Activated T-helper 2 cell treated with anti-CD3 and anti-CD28 coated beads, Interferon-gamma antibody, Interleukin-2, Interleukin-4, amounts not matched to agents 10 μg/mL and 5 μg/mL and 100 μg/mL, durations not matched to agents 14 hours and 24 hours and 36 hours (primary cell): ENCODE results near the gene CHSY1. TPM values are rescaled to one million over a fixed set of nuclear protein-coding genes. Genes with fewer than 3 reads are reported as not detected.
A peak's percentile ranks its signal among the peaks of the same experiment; 100 is the strongest.

Experiments
- DNase-seq: peaks from one replicate; pipeline ENCODE4 v3.0.0; 2021; ENCODE audit warnings: low spot score
- H3K27ac Mint-ChIP-seq: one replicate; pipeline ENCODE4 v1.8.0; 2021; ENCODE audit warnings: mixed read lengths
- H3K27me3 Mint-ChIP-seq: one replicate; pipeline ENCODE4 v1.8.0; 2021; ENCODE audit warnings: low read depth, mixed read lengths
- H3K36me3 Mint-ChIP-seq: one replicate; pipeline ENCODE4 v1.8.0; 2021; ENCODE audit warnings: low read depth, mixed read lengths
- H3K4me1 Mint-ChIP-seq: one replicate; pipeline ENCODE4 v1.8.0; 2021; ENCODE audit warnings: low read depth, mixed read lengths
- H3K4me3 Mint-ChIP-seq: one replicate; pipeline ENCODE4 v1.8.0; 2021; ENCODE audit warnings: low read depth, mild to moderate bottlenecking, moderate library complexity, mixed read lengths
- H3K9me3 Mint-ChIP-seq: one replicate; pipeline ENCODE4 v1.8.0; 2021; ENCODE audit warnings: mixed read lengths
- intact Hi-C: fragments of 100-400 bp; cut with micrococcal nuclease; formaldehyde crosslinking; loops from one replicate; pipeline ENCODE4 v1.15.1; 2023
- total RNA-seq: library from RNA; stranded (reverse); gene quantifications from 2 replicates; pipeline ENCODE4 v1.2.3, GENCODE V29; 2022

Gene CHSY1
- total RNA-seq, 1 donor from 2014 or later: 52.2 TPM

GRCh38 chr15:101194546-101195125 is 57.2 kb downstream of the CHSY1 start:
- Mint-ChIP-seq H3K4me1 (peaks cover 88% of the 10 kb centered on the region), H3K36me3 (peaks cover 57% of the 10 kb centered on the region), H3K27me3 (no peaks in the 10 kb centered on the region), H3K9me3 (no peaks in the 10 kb centered on the region), H3K27ac (peak overlapping the region; percentile 66), H3K4me3 (peak overlapping the region; percentile 54)
- intact Hi-C loops: no loop called here
- no peak for DNase-seq

- Mint-ChIP-seq H3K4me1 (peaks cover 89% of the 10 kb centered on the region), H3K27ac (peak overlapping the region; percentile 66), H3K27me3 (no peaks in the 10 kb centered on the region), H3K36me3 (peaks cover 59% of the 10 kb centered on the region), H3K9me3 (no peaks in the 10 kb centered on the region), H3K4me3 (peak overlapping the region; percentile 54)
- DNase-seq: no peak
- intact Hi-C loops: no loop called here
Observed at GRCh38 chr15:101193806-101194545, 57.9 kb downstream of the CHSY1 start.

GRCh38 chr15:101193120-101193644 is 58.7 kb downstream of the CHSY1 start:
- Mint-ChIP-seq H3K4me3 (no peak overlapping the region), H3K36me3 (peaks cover 56% of the 10 kb centered on the region), H3K27ac (peak overlapping the region; percentile 40), H3K4me1 (peaks cover 88% of the 10 kb centered on the region), H3K9me3 (no peaks in the 10 kb centered on the region), H3K27me3 (no peaks in the 10 kb centered on the region)
- DNase-seq: no peak
- intact Hi-C loops: no loop called here

GRCh38 chr15:101192081-101192480 is 59.8 kb downstream of the CHSY1 start:
- no peak for DNase-seq
- no peak overlapping the region for H3K4me3 Mint-ChIP-seq
- H3K4me1 Mint-ChIP-seq: peaks cover 85% of the 10 kb centered on the region
- no peaks in the 10 kb centered on the region for H3K9me3 Mint-ChIP-seq
- peaks cover 57% of the 10 kb centered on the region for H3K36me3 Mint-ChIP-seq
- H3K27ac Mint-ChIP-seq: peak overlapping the region; percentile 68
- intact Hi-C loops: no loop called here
- no peaks in the 10 kb centered on the region for H3K27me3 Mint-ChIP-seq

GRCh38 chr15:101191242-101191641 is 60.6 kb downstream of the CHSY1 start:
- intact Hi-C loops: no loop called here
- DNase-seq: no peak
- peak overlapping the region; percentile 9 for H3K27ac Mint-ChIP-seq
- no peak overlapping the region for H3K4me3 Mint-ChIP-seq
- H3K27me3 Mint-ChIP-seq: no peaks in the 10 kb centered on the region
- no peaks in the 10 kb centered on the region for H3K9me3 Mint-ChIP-seq
- H3K36me3 Mint-ChIP-seq: peaks cover 59% of the 10 kb centered on the region
- H3K4me1 Mint-ChIP-seq: peaks cover 88% of the 10 kb centered on the region

GRCh38 chr15:101190092-101190595 is 61.7 kb downstream of the CHSY1 start:
- H3K9me3 Mint-ChIP-seq: no peaks in the 10 kb centered on the region
- H3K36me3 Mint-ChIP-seq: peaks cover 64% of the 10 kb centered on the region
- H3K27me3 Mint-ChIP-seq: no peaks in the 10 kb centered on the region
- no peak overlapping the region for H3K4me3 Mint-ChIP-seq
- intact Hi-C loops: no loop called here
- DNase-seq: no peak
- H3K27ac Mint-ChIP-seq: peak overlapping the region; percentile 9
- peaks cover 85% of the 10 kb centered on the region for H3K4me1 Mint-ChIP-seq

- no peaks in the 10 kb centered on the region for H3K27me3 Mint-ChIP-seq
- peaks cover 62% of the 10 kb centered on the region for H3K36me3 Mint-ChIP-seq
- H3K4me3 Mint-ChIP-seq: peak overlapping the region; percentile 28
- intact Hi-C loops: no loop called here
- H3K27ac Mint-ChIP-seq: peak overlapping the region; percentile 94
- DNase-seq: no peak
- no peaks in the 10 kb centered on the region for H3K9me3 Mint-ChIP-seq
- H3K4me1 Mint-ChIP-seq: peaks cover 83% of the 10 kb centered on the region
Observed at GRCh38 chr15:101189409-101190091, 62.3 kb downstream of the CHSY1 start.

- Mint-ChIP-seq H3K27me3 (no peaks in the 10 kb centered on the region), H3K27ac (peak overlapping the region; percentile 94), H3K4me1 (peaks cover 77% of the 10 kb centered on the region), H3K36me3 (peaks cover 56% of the 10 kb centered on the region), H3K9me3 (no peaks in the 10 kb centered on the region), H3K4me3 (peak overlapping the region; percentile 59)
- DNase-seq: no peak
- intact Hi-C loops: loop anchor here (1.0 kb wide), 3 partner anchors 10 to 21 kb away; no protein-coding TSS in a partner anchor
Observed at GRCh38 chr15:101188637-101189408, 63.0 kb downstream of the CHSY1 start.

GRCh38 chr15:101187820-101188636 is 63.8 kb downstream of the CHSY1 start:
- peak overlapping the region; percentile 94 for H3K27ac Mint-ChIP-seq
- H3K36me3 Mint-ChIP-seq: peaks cover 55% of the 10 kb centered on the region
- intact Hi-C loops: loop anchor here (1.0 kb wide), 3 partner anchors 11 to 20 kb away; no protein-coding TSS in a partner anchor
- H3K27me3 Mint-ChIP-seq: no peaks in the 10 kb centered on the region
- H3K9me3 Mint-ChIP-seq: no peaks in the 10 kb centered on the region
- H3K4me3 Mint-ChIP-seq: peak overlapping the region; percentile 20
- peaks cover 77% of the 10 kb centered on the region for H3K4me1 Mint-ChIP-seq
- DNase-seq: no peak

- DNase-seq: no peak
- Mint-ChIP-seq H3K27me3 (no peaks in the 10 kb centered on the region), H3K36me3 (peaks cover 61% of the 10 kb centered on the region), H3K4me3 (no peak overlapping the region), H3K4me1 (peaks cover 78% of the 10 kb centered on the region), H3K9me3 (no peaks in the 10 kb centered on the region), H3K27ac (no peak overlapping the region)
- intact Hi-C loops: no loop called here
Observed at GRCh38 chr15:101185770-101186169, 66.1 kb downstream of the CHSY1 start.

GRCh38 chr15:101185336-101185735 is 66.5 kb downstream of the CHSY1 start:
- Mint-ChIP-seq H3K4me1 (peaks cover 78% of the 10 kb centered on the region), H3K4me3 (no peak overlapping the region), H3K9me3 (no peaks in the 10 kb centered on the region), H3K27me3 (no peaks in the 10 kb centered on the region), H3K36me3 (peaks cover 61% of the 10 kb centered on the region), H3K27ac (no peak overlapping the region)
- no peak for DNase-seq
- intact Hi-C loops: no loop called here
